Measurements from ENCODE around the gene FHL2. TPM values are rescaled to one million over a fixed set of nuclear protein-coding genes. Genes with fewer than 3 reads are reported as not detected.

FHL2 gene
- total RNA-seq, 1 donor from 2014 or later = 260 TPM

DNA sequence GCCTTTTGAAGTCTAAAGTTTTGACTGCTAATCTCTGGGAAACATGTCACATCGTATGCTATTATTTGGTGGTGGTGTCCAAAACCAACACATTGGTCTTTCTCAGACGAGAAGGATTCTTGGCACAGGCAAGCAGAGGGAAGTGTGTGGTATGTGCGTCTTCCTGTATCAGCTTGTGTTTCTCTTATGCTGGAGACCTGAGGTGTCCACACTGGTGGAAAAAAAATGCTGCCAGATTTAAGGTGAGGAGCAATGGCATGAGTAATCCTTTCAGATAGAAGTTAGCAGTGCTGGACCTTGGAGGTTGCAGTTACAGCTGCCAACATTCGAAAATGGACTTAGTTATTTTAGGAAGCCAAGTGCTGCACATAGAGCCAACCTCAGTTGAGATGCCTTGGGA, 11.7 kb upstream of the FHL2 start:
- no peaks in the 10 kb centered on the region for H3K27me3 ChIP-seq (ENCODE audit: control insufficient read depth, insufficient read depth, low read length)
- TF ChIP-seq, protein P1, sequence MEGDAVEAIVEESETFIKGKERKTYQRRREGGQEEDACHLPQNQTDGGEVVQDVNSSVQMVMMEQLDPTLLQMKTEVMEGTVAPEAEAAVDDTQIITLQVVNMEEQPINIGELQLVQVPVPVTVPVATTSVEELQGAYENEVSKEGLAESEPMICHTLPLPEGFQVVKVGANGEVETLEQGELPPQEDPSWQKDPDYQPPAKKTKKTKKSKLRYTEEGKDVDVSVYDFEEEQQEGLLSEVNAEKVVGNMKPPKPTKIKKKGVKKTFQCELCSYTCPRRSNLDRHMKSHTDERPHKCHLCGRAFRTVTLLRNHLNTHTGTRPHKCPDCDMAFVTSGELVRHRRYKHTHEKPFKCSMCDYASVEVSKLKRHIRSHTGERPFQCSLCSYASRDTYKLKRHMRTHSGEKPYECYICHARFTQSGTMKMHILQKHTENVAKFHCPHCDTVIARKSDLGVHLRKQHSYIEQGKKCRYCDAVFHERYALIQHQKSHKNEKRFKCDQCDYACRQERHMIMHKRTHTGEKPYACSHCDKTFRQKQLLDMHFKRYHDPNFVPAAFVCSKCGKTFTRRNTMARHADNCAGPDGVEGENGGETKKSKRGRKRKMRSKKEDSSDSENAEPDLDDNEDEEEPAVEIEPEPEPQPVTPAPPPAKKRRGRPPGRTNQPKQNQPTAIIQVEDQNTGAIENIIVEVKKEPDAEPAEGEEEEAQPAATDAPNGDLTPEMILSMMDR (IDR thresholded peaks at IDR 0.05; ENCODE audit: insufficient read depth, low read length, poor library complexity, severe bottlenecking) = no peak
- H3K4me3 ChIP-seq (ENCODE audit: low read depth, low read length) = no peak overlapping the region
- DNase-seq (ENCODE audit: low read depth) = no peak
- H3K36me3 ChIP-seq (ENCODE audit: control insufficient read depth, insufficient read depth, low read length) = no peaks in the 10 kb centered on the region

DNA sequence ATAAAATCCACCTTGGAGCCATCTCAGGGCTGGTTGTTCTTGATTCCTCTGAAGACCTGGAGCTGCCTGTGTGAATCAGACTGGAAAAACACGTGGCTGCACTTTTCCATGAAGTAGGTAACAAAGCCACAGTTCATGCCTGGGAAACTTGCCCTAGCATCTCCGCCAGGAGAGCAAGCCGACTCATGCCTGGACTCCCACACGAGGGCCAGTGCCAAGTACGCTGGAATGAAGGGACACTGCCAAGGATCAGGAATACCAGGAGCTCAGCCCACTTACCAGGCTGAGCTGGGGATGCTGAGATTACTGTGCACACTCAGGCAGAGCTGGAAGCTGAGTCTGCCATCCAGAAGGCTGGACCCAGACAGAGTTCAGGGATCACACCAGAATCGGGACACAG, 10.9 kb upstream of the FHL2 start:
- no peaks in the 10 kb centered on the region for H3K36me3 ChIP-seq (ENCODE audit: control insufficient read depth, insufficient read depth, low read length)
- no peaks in the 10 kb centered on the region for H3K27me3 ChIP-seq (ENCODE audit: control insufficient read depth, insufficient read depth, low read length)
- no peak overlapping the region for H3K4me3 ChIP-seq (ENCODE audit: low read depth, low read length)
- TF ChIP-seq, protein P1 (IDR thresholded peaks at IDR 0.05; ENCODE audit: insufficient read depth, low read length, poor library complexity, severe bottlenecking) = no peak
- DNase-seq (ENCODE audit: low read depth) = peak; percentile 91

DNA sequence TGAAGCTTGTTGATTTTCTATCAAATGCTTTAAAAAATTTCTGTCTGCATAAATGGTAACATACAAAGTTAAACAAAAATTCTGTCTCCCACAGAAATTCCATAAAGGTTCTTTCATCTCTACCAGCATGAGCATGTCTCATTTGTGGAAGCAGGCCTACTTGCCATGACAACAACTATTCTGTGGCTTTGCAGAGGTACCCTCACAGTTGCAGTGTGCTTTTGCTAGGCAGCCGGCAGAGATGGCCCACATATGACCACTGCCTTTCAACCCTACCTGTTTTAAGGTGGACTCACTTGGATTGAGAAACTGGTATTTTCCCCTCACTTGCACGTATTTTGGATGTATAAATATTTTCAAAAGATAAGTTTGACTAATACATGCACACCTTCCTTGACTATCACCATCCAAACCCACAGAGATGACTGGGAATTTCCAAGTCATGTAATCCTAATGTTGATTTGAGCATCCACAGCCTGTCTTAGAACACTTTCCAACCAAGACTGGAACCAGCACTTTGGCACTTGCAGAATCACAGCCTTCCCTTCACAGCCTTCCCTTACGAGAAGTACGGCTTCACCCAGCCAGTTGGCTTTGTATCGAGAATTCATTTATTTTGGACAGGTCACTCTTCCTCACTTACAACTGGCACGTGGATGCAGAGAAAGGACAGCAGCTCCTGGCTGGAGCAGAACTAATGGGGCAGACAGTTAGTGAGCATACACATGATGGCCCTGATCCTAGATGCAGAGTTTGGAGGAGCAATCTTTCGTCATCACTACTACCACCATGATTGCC, 9.3 kb upstream of the FHL2 start:
- TF ChIP-seq, protein P1 (IDR thresholded peaks at IDR 0.05; ENCODE audit: insufficient read depth, low read length, poor library complexity, severe bottlenecking) = no peak
- Histone ChIP-seq H3K4me3 (ENCODE audit: low read depth, low read length) (no peak overlapping the region), H3K27me3 (ENCODE audit: control insufficient read depth, insufficient read depth, low read length) (no peaks in the 10 kb centered on the region), H3K36me3 (ENCODE audit: control insufficient read depth, insufficient read depth, low read length) (no peaks in the 10 kb centered on the region)
- no peak for DNase-seq (ENCODE audit: low read depth)

DNA sequence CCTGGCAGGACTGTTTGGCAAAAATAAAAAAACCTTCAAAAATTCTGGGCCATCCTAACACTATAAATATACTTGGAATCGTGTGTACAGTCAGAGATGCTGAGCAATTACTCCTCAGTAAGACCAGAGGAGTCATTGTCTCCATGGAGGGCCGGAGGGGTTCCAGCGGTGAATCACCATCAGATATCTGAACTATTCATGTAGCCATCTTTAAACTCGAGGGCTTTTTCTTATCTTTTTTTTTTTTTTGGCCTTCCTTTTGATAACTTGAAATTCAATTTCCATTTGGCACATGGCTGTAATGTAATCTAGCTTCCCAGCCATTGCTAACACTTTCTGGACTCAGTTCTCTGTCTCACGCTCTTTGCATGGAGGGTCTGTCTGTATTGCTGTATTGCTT, 7.4 kb upstream of the FHL2 start:
- no peaks in the 10 kb centered on the region for H3K27me3 ChIP-seq (ENCODE audit: control insufficient read depth, insufficient read depth, low read length)
- no peaks in the 10 kb centered on the region for H3K36me3 ChIP-seq (ENCODE audit: control insufficient read depth, insufficient read depth, low read length)
- H3K4me3 ChIP-seq (ENCODE audit: low read depth, low read length) = no peak overlapping the region
- TF ChIP-seq, protein P1 (IDR thresholded peaks at IDR 0.05; ENCODE audit: insufficient read depth, low read length, poor library complexity, severe bottlenecking) = no peak
- DNase-seq (ENCODE audit: low read depth) = no peak

DNA sequence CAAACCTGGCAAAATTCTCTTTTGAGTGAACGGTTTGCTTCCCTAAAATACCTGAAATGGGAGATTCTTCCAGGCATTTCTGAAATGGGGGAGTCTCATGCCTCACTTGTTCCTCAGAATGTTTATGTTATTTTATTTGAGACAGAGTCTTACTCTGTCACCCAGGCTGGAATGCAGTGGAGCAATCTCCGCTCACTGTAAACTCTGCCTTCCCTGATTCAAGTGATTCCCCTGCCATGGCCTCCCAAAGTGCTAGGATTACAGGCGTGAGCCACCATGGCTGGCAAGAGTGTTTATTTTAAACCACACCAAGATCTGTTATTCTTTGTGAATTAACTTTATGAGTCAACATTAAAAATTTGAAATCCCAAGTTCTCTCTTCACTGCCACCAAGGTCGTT, 6.4 kb upstream of the FHL2 start:
- no peak for DNase-seq (ENCODE audit: low read depth)
- TF ChIP-seq, protein P1 (IDR thresholded peaks at IDR 0.05; ENCODE audit: insufficient read depth, low read length, poor library complexity, severe bottlenecking) = no peak
- H3K27me3 ChIP-seq (ENCODE audit: control insufficient read depth, insufficient read depth, low read length) = no peaks in the 10 kb centered on the region
- no peak overlapping the region for H3K4me3 ChIP-seq (ENCODE audit: low read depth, low read length)
- H3K36me3 ChIP-seq (ENCODE audit: control insufficient read depth, insufficient read depth, low read length) = no peaks in the 10 kb centered on the region

DNA sequence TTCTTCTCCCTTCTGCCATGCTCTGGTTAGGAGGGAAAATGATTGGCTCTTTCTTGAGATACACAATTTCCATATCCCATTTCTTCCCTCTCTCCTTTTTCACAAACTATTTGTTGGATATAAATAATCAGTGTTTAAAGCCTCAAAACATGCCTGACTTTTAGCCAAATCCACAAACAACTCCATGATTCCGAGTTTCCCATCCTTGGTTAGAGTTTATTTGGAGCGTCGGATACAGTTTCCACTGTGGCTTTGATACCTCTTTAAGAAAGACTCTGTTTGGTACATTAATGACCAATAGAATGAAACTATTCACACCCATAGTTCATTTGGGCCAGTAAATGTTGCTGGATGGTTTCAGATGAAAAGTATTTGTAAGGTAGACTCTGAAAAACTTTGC, 5.9 kb upstream of the FHL2 start:
- no peak for DNase-seq (ENCODE audit: low read depth)
- H3K27me3 ChIP-seq (ENCODE audit: control insufficient read depth, insufficient read depth, low read length) = no peaks in the 10 kb centered on the region
- TF ChIP-seq, protein P1 (IDR thresholded peaks at IDR 0.05; ENCODE audit: insufficient read depth, low read length, poor library complexity, severe bottlenecking) = no peak
- H3K4me3 ChIP-seq (ENCODE audit: low read depth, low read length) = no peak overlapping the region
- H3K36me3 ChIP-seq (ENCODE audit: control insufficient read depth, insufficient read depth, low read length) = no peaks in the 10 kb centered on the region

All from kidney epithelial cell (primary cell).